ENCODE measurements around the gene GAB4. TPM values are rescaled to one million over a fixed set of nuclear protein-coding genes. Genes with fewer than 3 reads are reported as not detected.

The GAB4 gene
- total and polyA plus RNA-seq, 2 of the 13 experiments (the other 11 are each of a cell fraction or from before 2014, with no cell fraction given): not detected

GRCh38 chr22:16922706-16923105, 85.3 kb downstream of the GAB4 start (continued):
- TF ChIP-seq, protein P1, sequence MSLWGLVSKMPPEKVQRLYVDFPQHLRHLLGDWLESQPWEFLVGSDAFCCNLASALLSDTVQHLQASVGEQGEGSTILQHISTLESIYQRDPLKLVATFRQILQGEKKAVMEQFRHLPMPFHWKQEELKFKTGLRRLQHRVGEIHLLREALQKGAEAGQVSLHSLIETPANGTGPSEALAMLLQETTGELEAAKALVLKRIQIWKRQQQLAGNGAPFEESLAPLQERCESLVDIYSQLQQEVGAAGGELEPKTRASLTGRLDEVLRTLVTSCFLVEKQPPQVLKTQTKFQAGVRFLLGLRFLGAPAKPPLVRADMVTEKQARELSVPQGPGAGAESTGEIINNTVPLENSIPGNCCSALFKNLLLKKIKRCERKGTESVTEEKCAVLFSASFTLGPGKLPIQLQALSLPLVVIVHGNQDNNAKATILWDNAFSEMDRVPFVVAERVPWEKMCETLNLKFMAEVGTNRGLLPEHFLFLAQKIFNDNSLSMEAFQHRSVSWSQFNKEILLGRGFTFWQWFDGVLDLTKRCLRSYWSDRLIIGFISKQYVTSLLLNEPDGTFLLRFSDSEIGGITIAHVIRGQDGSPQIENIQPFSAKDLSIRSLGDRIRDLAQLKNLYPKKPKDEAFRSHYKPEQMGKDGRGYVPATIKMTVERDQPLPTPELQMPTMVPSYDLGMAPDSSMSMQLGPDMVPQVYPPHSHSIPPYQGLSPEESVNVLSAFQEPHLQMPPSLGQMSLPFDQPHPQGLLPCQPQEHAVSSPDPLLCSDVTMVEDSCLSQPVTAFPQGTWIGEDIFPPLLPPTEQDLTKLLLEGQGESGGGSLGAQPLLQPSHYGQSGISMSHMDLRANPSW (CRISPR knock-in tag; IDR thresholded peaks at IDR 0.05; ENCODE audit: borderline replicate concordance): no peak
- TF ChIP-seq, protein P2, sequence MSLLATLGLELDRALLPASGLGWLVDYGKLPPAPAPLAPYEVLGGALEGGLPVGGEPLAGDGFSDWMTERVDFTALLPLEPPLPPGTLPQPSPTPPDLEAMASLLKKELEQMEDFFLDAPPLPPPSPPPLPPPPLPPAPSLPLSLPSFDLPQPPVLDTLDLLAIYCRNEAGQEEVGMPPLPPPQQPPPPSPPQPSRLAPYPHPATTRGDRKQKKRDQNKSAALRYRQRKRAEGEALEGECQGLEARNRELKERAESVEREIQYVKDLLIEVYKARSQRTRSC (CRISPR knock-in tag; IDR thresholded peaks at IDR 0.05; ENCODE audit: low read depth): no peak
- TF ChIP-seq ZNF567 (CRISPR knock-in tag; IDR thresholded peaks at IDR 0.05; ENCODE audit: borderline replicate concordance) (no peak), ZNF549 (CRISPR knock-in tag; IDR thresholded peaks at IDR 0.05) (no peak), THYN1 (CRISPR knock-in tag; IDR thresholded peaks at IDR 0.05; ENCODE audit: borderline replicate concordance, low read depth) (no peak), JARID2 (CRISPR knock-in tag; IDR thresholded peaks at IDR 0.05; ENCODE audit: insufficient replicate concordance) (no peak), TRIM22 (IDR thresholded peaks at IDR 0.05) (no peak)
- TF ChIP-seq, protein P3, sequence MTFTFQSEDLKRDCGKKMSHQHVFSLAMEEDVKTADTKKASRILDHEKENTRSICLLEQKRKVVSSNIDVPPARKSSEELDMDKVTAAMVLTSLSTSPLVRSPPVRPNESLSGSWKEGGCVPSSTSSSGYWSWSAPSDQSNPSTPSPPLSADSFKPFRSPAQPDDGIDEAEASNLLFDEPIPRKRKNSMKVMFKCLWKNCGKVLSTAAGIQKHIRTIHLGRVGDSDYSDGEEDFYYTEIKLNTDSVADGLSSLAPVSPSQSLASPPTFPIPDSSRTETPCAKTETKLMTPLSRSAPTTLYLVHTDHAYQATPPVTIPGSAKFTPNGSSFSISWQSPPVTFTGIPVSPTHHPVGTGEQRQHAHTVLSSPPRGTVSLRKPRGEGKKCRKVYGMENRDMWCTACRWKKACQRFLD (CRISPR knock-in tag; IDR thresholded peaks at IDR 0.05; ENCODE audit: borderline replicate concordance): no peak
- TF ChIP-seq, protein P4, sequence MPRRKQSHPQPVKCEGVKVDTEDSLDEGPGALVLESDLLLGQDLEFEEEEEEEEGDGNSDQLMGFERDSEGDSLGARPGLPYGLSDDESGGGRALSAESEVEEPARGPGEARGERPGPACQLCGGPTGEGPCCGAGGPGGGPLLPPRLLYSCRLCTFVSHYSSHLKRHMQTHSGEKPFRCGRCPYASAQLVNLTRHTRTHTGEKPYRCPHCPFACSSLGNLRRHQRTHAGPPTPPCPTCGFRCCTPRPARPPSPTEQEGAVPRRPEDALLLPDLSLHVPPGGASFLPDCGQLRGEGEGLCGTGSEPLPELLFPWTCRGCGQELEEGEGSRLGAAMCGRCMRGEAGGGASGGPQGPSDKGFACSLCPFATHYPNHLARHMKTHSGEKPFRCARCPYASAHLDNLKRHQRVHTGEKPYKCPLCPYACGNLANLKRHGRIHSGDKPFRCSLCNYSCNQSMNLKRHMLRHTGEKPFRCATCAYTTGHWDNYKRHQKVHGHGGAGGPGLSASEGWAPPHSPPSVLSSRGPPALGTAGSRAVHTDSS (CRISPR knock-in tag; conservative IDR thresholded peaks at IDR 0.05): no peak

Measured in HepG2 (cell line).